KMS-11 (cell line): ENCODE measurements around the gene SLC16A7.

Source experiments
- H2AFZ ChIP-seq: fragments of 200-600 bp; sonication (generic); 2 replicates; pipeline ENCODE4 v1.6.1; 2016; ENCODE audit warnings: antibody characterized with exemption, mixed run types, low read depth
- H3K27ac ChIP-seq: fragments of 200-600 bp; sonication (generic); 2 replicates; pipeline ENCODE4 v1.6.1; 2016; ENCODE audit warnings: mild to moderate bottlenecking, mixed run types
- H3K27me3 ChIP-seq: fragments of 200-600 bp; sonication (generic); 2 replicates; pipeline ENCODE4 v1.6.1; 2017; ENCODE audit warnings: mild to moderate bottlenecking, low read depth, mixed run types, moderate library complexity; ENCODE audit not compliant: insufficient read depth
- H3K36me3 ChIP-seq: fragments of 200-600 bp; sonication (generic); 2 replicates; pipeline ENCODE4 v1.6.1; 2017; ENCODE audit warnings: mild to moderate bottlenecking, mixed run types; ENCODE audit not compliant: insufficient read depth
- H3K4me1 ChIP-seq: fragments of 200-600 bp; sonication (generic); 2 replicates; pipeline ENCODE4 v1.6.1; 2016; ENCODE audit warnings: mild to moderate bottlenecking, low read depth, mixed run types; ENCODE audit not compliant: poor library complexity, severe bottlenecking
- H3K4me2 ChIP-seq: fragments of 200-600 bp; sonication (generic); 2 replicates; pipeline ENCODE4 v1.7.0; 2016; ENCODE audit warnings: mild to moderate bottlenecking, mixed run types
- H3K4me3 ChIP-seq: fragments of 200-600 bp; sonication (generic); IDR thresholded peaks from 2 replicates; pipeline ENCODE4 v1.6.1; 2017; ENCODE audit warnings: low read depth, low read length, mixed read lengths; ENCODE audit not compliant: insufficient read depth
- H3K79me2 ChIP-seq: fragments of 200-600 bp; sonication (generic); 2 replicates; pipeline ENCODE4 v1.6.1; 2016; ENCODE audit warnings: low read depth, mixed run types; ENCODE audit not compliant: insufficient read depth
- H3K9ac ChIP-seq: fragments of 200-600 bp; sonication (generic); 2 replicates; pipeline ENCODE4 v1.6.1; 2016; ENCODE audit warnings: mild to moderate bottlenecking, mixed run types
- H4K20me1 ChIP-seq: fragments of 200-600 bp; sonication (generic); 2 replicates; pipeline ENCODE4 v1.6.1; 2016; ENCODE audit warnings: mild to moderate bottlenecking, mixed run types; ENCODE audit not compliant: insufficient read depth
- CTCF ChIP-seq: fragments of 200-600 bp; sonication (generic); conservative IDR thresholded peaks from 2 replicates; pipeline ENCODE4 v1.6.1; 2017; ENCODE audit warnings: low read depth, mild to moderate bottlenecking, antibody characterized with exemption, low read length, moderate library complexity, mixed read lengths

The SLC16A7 gene

GRCh38 chr12:59724011-59724695, 128.3 kb downstream of the SLC16A7 start:
- no peaks in the 10 kb centered on the region for H3K4me1 ChIP-seq
- H3K27ac ChIP-seq: no peak overlapping the region
- H2AFZ ChIP-seq: no peak overlapping the region
- no peak overlapping the region for H3K9ac ChIP-seq
- no peak overlapping the region for H3K4me3 ChIP-seq
- H3K4me2 ChIP-seq: no peak overlapping the region
- H3K79me2 ChIP-seq: no peaks in the 10 kb centered on the region
- H4K20me1 ChIP-seq: no peaks in the 10 kb centered on the region
- TF ChIP-seq CTCF: no peak
- H3K27me3 ChIP-seq: no peaks in the 10 kb centered on the region
- no peaks in the 10 kb centered on the region for H3K36me3 ChIP-seq

- peaks cover 2% of the 10 kb centered on the region for H3K4me1 ChIP-seq
- no peak for TF ChIP-seq CTCF
Observed at GRCh38 chr12:59733200-59733599, 137.4 kb downstream of the SLC16A7 start.

GRCh38 chr12:59734371-59734770, 138.5 kb downstream of the SLC16A7 start:
- H3K36me3 ChIP-seq: no peaks in the 10 kb centered on the region
- no peak overlapping the region for H3K4me3 ChIP-seq
- no peak overlapping the region for H3K9ac ChIP-seq
- H3K4me1 ChIP-seq: peaks cover 3% of the 10 kb centered on the region
- H4K20me1 ChIP-seq: no peaks in the 10 kb centered on the region
- H3K79me2 ChIP-seq: no peaks in the 10 kb centered on the region
- H3K27ac ChIP-seq: no peak overlapping the region
- H2AFZ ChIP-seq: no peak overlapping the region
- TF ChIP-seq CTCF: no peak
- H3K4me2 ChIP-seq: no peak overlapping the region
- H3K27me3 ChIP-seq: no peaks in the 10 kb centered on the region

More at GRCh38 chr12:59733200-59733599, 137.4 kb downstream of the SLC16A7 start:
- H3K9ac ChIP-seq: no peak overlapping the region
- H3K36me3 ChIP-seq: no peaks in the 10 kb centered on the region
- no peak overlapping the region for H2AFZ ChIP-seq
- no peak overlapping the region for H3K4me3 ChIP-seq
- H3K79me2 ChIP-seq: no peaks in the 10 kb centered on the region
- no peaks in the 10 kb centered on the region for H3K27me3 ChIP-seq
- H3K27ac ChIP-seq: no peak overlapping the region
- no peaks in the 10 kb centered on the region for H4K20me1 ChIP-seq
- H3K4me2 ChIP-seq: no peak overlapping the region

- no peak for TF ChIP-seq CTCF
- no peaks in the 10 kb centered on the region for H3K79me2 ChIP-seq
- no peak overlapping the region for H3K4me2 ChIP-seq
- H3K4me3 ChIP-seq: no peak overlapping the region
- H3K9ac ChIP-seq: no peak overlapping the region
- H3K27me3 ChIP-seq: no peaks in the 10 kb centered on the region
- no peaks in the 10 kb centered on the region for H4K20me1 ChIP-seq
- H3K4me1 ChIP-seq: peaks cover 3% of the 10 kb centered on the region
- H3K27ac ChIP-seq: no peak overlapping the region
- no peaks in the 10 kb centered on the region for H3K36me3 ChIP-seq
- H2AFZ ChIP-seq: no peak overlapping the region
Observed at GRCh38 chr12:59735231-59735630, 139.4 kb downstream of the SLC16A7 start.
